AML-193 (cell line): ENCODE results near the gene MRPS26.
A peak's percentile ranks its signal among the peaks of the same experiment; 100 is the strongest.
"Not testable (repeated sequence)": the region's sequence is repeated elsewhere in the genome, so short reads cannot be mapped to it uniquely, and the experiment has no call there.

Experiments used
- DNase-seq, 2 experiments: peaks; one replicate each; lab custom pipeline; 2025; lab: John Stamatoyannopoulos, UW

The MRPS26 gene

GRCh38 chr20:3074812-3075211 is 29.0 kb downstream of the MRPS26 start:
- DNase-seq = peak in 1 of 2 experiments; percentile 2

GRCh38 chr20:3075315-3075714 is 29.5 kb downstream of the MRPS26 start:
- not testable (repeated sequence) for DNase-seq

- DNase-seq = peak; percentile 45 to 51
Observed at GRCh38 chr20:3077618-3078134, 31.8 kb downstream of the MRPS26 start.

GRCh38 chr20:3080939-3081388 is 35.1 kb downstream of the MRPS26 start:
- no peak for DNase-seq

- no peak for DNase-seq
Observed at GRCh38 chr20:3081641-3082040, 35.8 kb downstream of the MRPS26 start.

- DNase-seq = no peak
Observed at GRCh38 chr20:3082306-3082951, 36.6 kb downstream of the MRPS26 start.

- no peak for DNase-seq
Observed at GRCh38 chr20:3082955-3083952, 37.4 kb downstream of the MRPS26 start.

GRCh38 chr20:3084283-3084985 is 38.6 kb downstream of the MRPS26 start, which contains the start of gene AVP:
TSS of gene AVP (minus strand) at chr20:3084724. CDS start at chr20:3084674, 50 bp downstream.
- DNase-seq = no peak

GRCh38 chr20:3084986-3085360 is 39.1 kb downstream of the MRPS26 start:
- no peak for DNase-seq

GRCh38 chr20:3085571-3086072 is 39.8 kb downstream of the MRPS26 start:
- DNase-seq = no peak

GRCh38 chr20:3088031-3088430 is 42.2 kb downstream of the MRPS26 start:
- DNase-seq = no peak

- peak; percentile 24 to 27 for DNase-seq
Observed at GRCh38 chr20:3090565-3090964, 44.7 kb downstream of the MRPS26 start.

- DNase-seq = no peak
Observed at GRCh38 chr20:3092611-3093379, 46.9 kb downstream of the MRPS26 start.

GRCh38 chr20:3093861-3094361 is 48.1 kb downstream of the MRPS26 start:
- DNase-seq = peak; percentile 65 to 70

GRCh38 chr20:3094848-3095629 is 49.2 kb downstream of the MRPS26 start:
- no peak for DNase-seq
